ENCODE results near the gene CREB3. TPM values are rescaled to one million over a fixed set of nuclear protein-coding genes. Genes with fewer than 3 reads are reported as not detected.

Gene CREB3
- polyA plus RNA-seq, 1 donor from 2014 or later, result 88.4 TPM

GRCh38 chr9:35776018-35776417 is 43.6 kb downstream of the CREB3 start:
- Histone ChIP-seq H3K4me3 (ENCODE audit: low read length) (no peak overlapping the region), H4K20me1 (ENCODE audit: insufficient read depth) (no peaks in the 10 kb centered on the region), H3K36me3 (ENCODE audit: insufficient read depth, low read length) (no peaks in the 10 kb centered on the region), H3K27me3 (ENCODE audit: insufficient read depth, low read depth, low read length) (no peaks in the 10 kb centered on the region), H3K79me2 (replicated peaks; ENCODE audit: insufficient read depth, low read length) (no peaks in the 10 kb centered on the region), H3K4me2 (ENCODE audit: low read length) (no peak overlapping the region), H3K9me3 (ENCODE audit: low read length) (no peaks in the 10 kb centered on the region), H3K9ac (ENCODE audit: low read length) (no peak overlapping the region), H2AFZ (ENCODE audit: low read depth, low read length) (no peak overlapping the region), H3F3A (ENCODE audit: insufficient read depth, low read length, poor library complexity, severe bottlenecking) (no peaks in the 10 kb centered on the region), H3K27ac (ENCODE audit: low read length) (no peak overlapping the region), H3K9me2 (ENCODE audit: insufficient read depth, low read length) (no peaks in the 10 kb centered on the region)
- TF ChIP-seq, protein P1, sequence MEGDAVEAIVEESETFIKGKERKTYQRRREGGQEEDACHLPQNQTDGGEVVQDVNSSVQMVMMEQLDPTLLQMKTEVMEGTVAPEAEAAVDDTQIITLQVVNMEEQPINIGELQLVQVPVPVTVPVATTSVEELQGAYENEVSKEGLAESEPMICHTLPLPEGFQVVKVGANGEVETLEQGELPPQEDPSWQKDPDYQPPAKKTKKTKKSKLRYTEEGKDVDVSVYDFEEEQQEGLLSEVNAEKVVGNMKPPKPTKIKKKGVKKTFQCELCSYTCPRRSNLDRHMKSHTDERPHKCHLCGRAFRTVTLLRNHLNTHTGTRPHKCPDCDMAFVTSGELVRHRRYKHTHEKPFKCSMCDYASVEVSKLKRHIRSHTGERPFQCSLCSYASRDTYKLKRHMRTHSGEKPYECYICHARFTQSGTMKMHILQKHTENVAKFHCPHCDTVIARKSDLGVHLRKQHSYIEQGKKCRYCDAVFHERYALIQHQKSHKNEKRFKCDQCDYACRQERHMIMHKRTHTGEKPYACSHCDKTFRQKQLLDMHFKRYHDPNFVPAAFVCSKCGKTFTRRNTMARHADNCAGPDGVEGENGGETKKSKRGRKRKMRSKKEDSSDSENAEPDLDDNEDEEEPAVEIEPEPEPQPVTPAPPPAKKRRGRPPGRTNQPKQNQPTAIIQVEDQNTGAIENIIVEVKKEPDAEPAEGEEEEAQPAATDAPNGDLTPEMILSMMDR (IDR thresholded peaks at IDR 0.05; ENCODE audit: poor library complexity, severe bottlenecking), result no peak
- no peak for TF ChIP-seq EZH2 (IDR thresholded peaks at IDR 0.05; ENCODE audit: borderline replicate concordance, insufficient read depth, low read length, poor library complexity, severe bottlenecking)
- TF ChIP-seq TAF1 (IDR thresholded peaks at IDR 0.05; ENCODE audit: low read depth), result no peak
- TF ChIP-seq REST (IDR thresholded peaks at IDR 0.05; ENCODE audit: borderline replicate concordance), result no peak
- no peak for TF ChIP-seq SMC3 (conservative IDR thresholded peaks at IDR 0.05; ENCODE audit: poor library complexity)
- no peak for TF ChIP-seq MXI1 (conservative IDR thresholded peaks at IDR 0.05; ENCODE audit: poor library complexity, severe bottlenecking)

DNA sequence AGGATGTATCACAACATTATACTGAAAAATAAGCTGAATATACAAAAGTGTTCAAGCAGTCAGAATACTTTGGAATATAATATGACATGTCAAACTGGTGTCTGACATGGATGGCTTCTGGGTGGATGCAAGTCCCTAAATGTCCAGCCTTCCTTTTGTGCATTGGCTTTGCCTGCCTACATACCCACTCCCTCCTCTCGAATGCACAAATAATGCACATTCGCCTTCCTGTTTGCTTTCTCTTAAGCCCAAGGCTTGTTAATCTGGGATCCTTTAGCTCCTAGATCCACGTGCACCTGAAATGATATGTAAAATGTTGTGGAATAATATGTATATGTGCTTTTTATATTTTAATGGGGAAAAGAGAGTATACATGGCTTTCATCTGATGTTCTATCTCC is 46.0 kb downstream of the CREB3 start:
- Histone ChIP-seq H3K27ac (ENCODE audit: low read length) (no peak overlapping the region), H2AFZ (ENCODE audit: low read depth, low read length) (no peak overlapping the region), H3K9me2 (ENCODE audit: insufficient read depth, low read length) (no peaks in the 10 kb centered on the region), H3K79me2 (replicated peaks; ENCODE audit: insufficient read depth, low read length) (no peaks in the 10 kb centered on the region), H3K9me3 (ENCODE audit: low read length) (no peaks in the 10 kb centered on the region), H3F3A (ENCODE audit: insufficient read depth, low read length, poor library complexity, severe bottlenecking) (no peaks in the 10 kb centered on the region), H3K4me3 (ENCODE audit: low read length) (no peak overlapping the region), H3K9ac (ENCODE audit: low read length) (no peak overlapping the region), H3K27me3 (ENCODE audit: insufficient read depth, low read depth, low read length) (no peaks in the 10 kb centered on the region), H3K36me3 (ENCODE audit: insufficient read depth, low read length) (no peaks in the 10 kb centered on the region), H4K20me1 (ENCODE audit: insufficient read depth) (no peaks in the 10 kb centered on the region), H3K4me2 (ENCODE audit: low read length) (no peak overlapping the region)
- TF ChIP-seq RAD21 (conservative IDR thresholded peaks at IDR 0.05) (no peak), REST (IDR thresholded peaks at IDR 0.05; ENCODE audit: borderline replicate concordance) (no peak), EP300 (conservative IDR thresholded peaks at IDR 0.05; ENCODE audit: poor library complexity, severe bottlenecking) (no peak), SMC3 (conservative IDR thresholded peaks at IDR 0.05; ENCODE audit: poor library complexity) (no peak), POLR2AphosphoS5 (IDR thresholded peaks at IDR 0.05) (no peak), TAF1 (IDR thresholded peaks at IDR 0.05; ENCODE audit: low read depth) (no peak)

All from neural cell (in vitro differentiated cells).